DOHH2 (cell line): Measurements from ENCODE around the gene OR5H15.
A peak's percentile ranks its signal among the peaks of the same experiment; 100 is the strongest.
"Not testable (repeated sequence)": the region's sequence is repeated elsewhere in the genome, so short reads cannot be mapped to it uniquely, and the experiment has no call there.

Source experiments
- H3F3A ChIP-seq: fragments of 200-600 bp; sonication (generic), shearing (Covaris generic); 2 replicates; pipeline ENCODE4 v1.6.0; 2016; ENCODE audit warnings: antibody characterized with exemption, mild to moderate bottlenecking; ENCODE audit not compliant: control insufficient read depth, insufficient read depth
- H3K27ac ChIP-seq: fragments of 200-600 bp; sonication (generic); 2 replicates; pipeline ENCODE4 v1.5.1; 2014; ENCODE audit warnings: low read depth, mild to moderate bottlenecking, low read length, moderate library complexity
- H3K27me3 ChIP-seq: fragments of 200-600 bp; sonication (generic); 2 replicates; pipeline ENCODE4 v1.6.1; 2014; ENCODE audit warnings: mild to moderate bottlenecking, low read length, mixed read lengths; ENCODE audit not compliant: control insufficient read depth
- H3K36me3 ChIP-seq: fragments of 200-600 bp; sonication (generic); 2 replicates; pipeline ENCODE4 v1.6.1; 2014; ENCODE audit warnings: mild to moderate bottlenecking, low read length, moderate library complexity, mixed read lengths; ENCODE audit not compliant: control insufficient read depth
- H3K4me1 ChIP-seq: fragments of 200-600 bp; sonication (generic); 2 replicates; pipeline ENCODE4 v1.6.1; 2014; ENCODE audit warnings: mild to moderate bottlenecking, low read length, mixed read lengths; ENCODE audit not compliant: control insufficient read depth
- H3K4me2 ChIP-seq: fragments of 200-600 bp; sonication (generic); 2 replicates; pipeline ENCODE4 v1.6.0; 2014; ENCODE audit warnings: mild to moderate bottlenecking, low read length, moderate library complexity
- H3K4me3 ChIP-seq: fragments of 200-600 bp; sonication (generic); 2 replicates; pipeline ENCODE4 v1.5.1; 2014; ENCODE audit warnings: mild to moderate bottlenecking, low read length, mixed read lengths
- H3K79me2 ChIP-seq: fragments of 200-600 bp; sonication (generic); 2 replicates; pipeline ENCODE4 v1.6.1; 2014; ENCODE audit warnings: mild to moderate bottlenecking, low read length, mixed read lengths; ENCODE audit not compliant: control insufficient read depth
- H3K9me2 ChIP-seq: fragments of 200-600 bp; sonication (generic); replicated peaks from 2 replicates; pipeline ENCODE4 v1.6.1; 2014; ENCODE audit warnings: mild to moderate bottlenecking, low read length, mixed read lengths; ENCODE audit not compliant: control insufficient read depth
- H3K9me3 ChIP-seq: fragments of 200-600 bp; sonication (generic); 2 replicates; pipeline ENCODE4 v1.6.1; 2014; ENCODE audit warnings: antibody characterized with exemption, low read length, mixed read lengths; ENCODE audit not compliant: control insufficient read depth, insufficient read depth
- H4K20me1 ChIP-seq: fragments of 200-600 bp; sonication (generic); 2 replicates; pipeline ENCODE4 v1.6.0; 2014; ENCODE audit warnings: low read depth, mild to moderate bottlenecking, antibody characterized with exemption, low read length, moderate library complexity; ENCODE audit not compliant: control insufficient read depth, insufficient read depth
- EZH2phosphoT487 ChIP-seq: fragments of 200-600 bp; sonication (generic); IDR thresholded peaks from 2 replicates; pipeline ENCODE4 v1.6.1; 2017; ENCODE audit warnings: borderline replicate concordance, mild to moderate bottlenecking, antibody characterized with exemption, low read length, moderate library complexity, mixed read lengths
- TF ChIP-seq, protein P1 (sequence below): fragments of 200-600 bp; sonication (generic); IDR thresholded peaks from one replicate; pipeline ENCODE4 v1.5.1; 2014; ENCODE audit warnings: antibody characterized with exemption, mild to moderate bottlenecking, low read depth, low read length; ENCODE audit not compliant: poor library complexity, severe bottlenecking

The OR5H15 gene

DNA sequence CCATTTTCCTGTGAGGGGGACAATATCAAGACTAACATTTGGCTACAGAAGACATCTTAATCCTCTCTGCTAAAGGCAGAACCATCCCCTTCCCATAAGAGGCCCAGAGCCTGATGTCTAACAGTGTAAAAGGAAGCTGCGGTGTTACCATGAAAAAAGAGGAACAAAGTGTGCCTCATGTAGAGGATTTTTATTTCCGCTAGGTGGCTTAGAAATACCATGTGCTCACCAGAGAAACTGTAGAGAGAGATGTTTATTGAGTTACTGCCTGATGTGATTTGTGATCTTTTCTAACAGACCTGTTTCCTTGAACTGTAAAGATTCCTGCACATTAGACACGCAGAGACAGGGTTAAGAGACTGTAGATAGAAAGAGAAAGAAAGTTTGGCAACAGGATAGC is 22.0 kb downstream of the OR5H15 start:
- Histone ChIP-seq H3F3A (no peaks in the 10 kb centered on the region), H3K27ac (no peak overlapping the region), H3K36me3 (no peaks in the 10 kb centered on the region), H3K4me1 (no peaks in the 10 kb centered on the region), H4K20me1 (no peaks in the 10 kb centered on the region), H3K4me2 (no peak overlapping the region), H3K79me2 (no peaks in the 10 kb centered on the region), H3K4me3 (no peak overlapping the region), H3K9me2 (no peaks in the 10 kb centered on the region), H3K27me3 (no peaks in the 10 kb centered on the region), H3K9me3 (no peaks in the 10 kb centered on the region)
- no peak for TF ChIP-seq EZH2phosphoT487
- TF ChIP-seq, protein P1, sequence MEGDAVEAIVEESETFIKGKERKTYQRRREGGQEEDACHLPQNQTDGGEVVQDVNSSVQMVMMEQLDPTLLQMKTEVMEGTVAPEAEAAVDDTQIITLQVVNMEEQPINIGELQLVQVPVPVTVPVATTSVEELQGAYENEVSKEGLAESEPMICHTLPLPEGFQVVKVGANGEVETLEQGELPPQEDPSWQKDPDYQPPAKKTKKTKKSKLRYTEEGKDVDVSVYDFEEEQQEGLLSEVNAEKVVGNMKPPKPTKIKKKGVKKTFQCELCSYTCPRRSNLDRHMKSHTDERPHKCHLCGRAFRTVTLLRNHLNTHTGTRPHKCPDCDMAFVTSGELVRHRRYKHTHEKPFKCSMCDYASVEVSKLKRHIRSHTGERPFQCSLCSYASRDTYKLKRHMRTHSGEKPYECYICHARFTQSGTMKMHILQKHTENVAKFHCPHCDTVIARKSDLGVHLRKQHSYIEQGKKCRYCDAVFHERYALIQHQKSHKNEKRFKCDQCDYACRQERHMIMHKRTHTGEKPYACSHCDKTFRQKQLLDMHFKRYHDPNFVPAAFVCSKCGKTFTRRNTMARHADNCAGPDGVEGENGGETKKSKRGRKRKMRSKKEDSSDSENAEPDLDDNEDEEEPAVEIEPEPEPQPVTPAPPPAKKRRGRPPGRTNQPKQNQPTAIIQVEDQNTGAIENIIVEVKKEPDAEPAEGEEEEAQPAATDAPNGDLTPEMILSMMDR: peak; percentile 38

DNA sequence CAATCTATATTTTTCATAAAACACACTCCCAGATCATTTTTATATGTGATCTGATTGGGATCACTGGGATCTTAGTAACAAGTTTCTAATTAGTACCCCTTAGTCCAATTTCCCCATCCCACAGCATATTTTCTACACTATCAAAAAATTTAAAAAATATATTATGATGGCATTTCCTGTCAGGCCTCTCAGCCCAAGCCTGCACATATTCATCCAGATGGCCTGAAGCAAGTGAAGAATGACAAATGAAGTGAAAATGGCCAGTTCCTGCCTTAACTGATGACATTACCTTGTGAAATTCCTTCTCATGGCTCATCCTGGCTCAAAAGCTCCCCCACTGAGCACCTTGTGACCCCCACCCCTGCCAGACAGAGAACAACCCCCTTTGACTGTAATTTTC is 24.4 kb downstream of the OR5H15 start:
- not testable (repeated sequence) for H3K27ac ChIP-seq, H3K4me1 ChIP-seq, H3K79me2 ChIP-seq, H3K9me3 ChIP-seq, H3K27me3 ChIP-seq, H3K4me2 ChIP-seq, H3K4me3 ChIP-seq, H4K20me1 ChIP-seq, H3K9me2 ChIP-seq, H3F3A ChIP-seq, H3K36me3 ChIP-seq

DNA sequence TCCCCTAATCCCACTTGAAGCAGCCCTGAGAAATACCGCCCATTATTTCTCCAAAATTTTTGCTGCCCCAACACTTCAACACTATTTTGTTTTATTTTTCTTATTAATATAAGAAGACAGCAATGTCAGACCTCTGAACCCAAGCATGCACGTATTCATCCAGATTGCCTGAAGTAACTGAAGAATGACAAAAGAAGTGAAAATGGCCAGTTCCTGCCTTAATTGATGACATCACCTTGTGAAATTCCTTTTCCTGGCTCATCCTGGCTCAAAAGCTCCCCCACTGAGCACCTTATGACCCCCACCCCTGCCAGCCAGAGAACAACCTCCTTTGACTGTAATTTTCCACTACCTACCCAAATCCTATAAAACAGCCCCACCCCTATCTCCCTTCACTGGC is 29.8 kb downstream of the OR5H15 start:
- H3K4me3 ChIP-seq, H3K4me1 ChIP-seq, H3K9me2 ChIP-seq, H4K20me1 ChIP-seq, H3K4me2 ChIP-seq, H3F3A ChIP-seq, H3K27me3 ChIP-seq, H3K79me2 ChIP-seq, H3K9me3 ChIP-seq, H3K27ac ChIP-seq, H3K36me3 ChIP-seq: not testable (repeated sequence)

DNA sequence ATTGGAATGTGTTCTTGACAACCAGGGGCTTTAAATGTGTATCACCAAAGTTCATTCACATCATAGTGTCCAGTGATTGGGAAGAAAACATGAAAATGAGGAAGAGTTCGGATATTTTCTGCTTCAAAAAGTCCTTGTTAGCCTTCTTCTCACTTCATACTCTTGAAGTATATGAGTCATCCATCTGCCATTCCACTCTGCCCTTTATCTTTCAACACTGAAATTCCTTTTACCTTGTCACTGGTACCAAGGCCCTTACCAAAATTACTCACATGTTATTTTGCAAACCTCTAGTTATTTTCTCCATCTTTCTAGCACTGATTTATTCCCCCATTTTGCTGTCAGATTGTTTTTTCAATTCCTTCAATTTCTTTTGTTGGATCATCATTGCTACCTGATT is 32.5 kb downstream of the OR5H15 start:
- Histone ChIP-seq H3K4me2 (no peak overlapping the region), H3K9me2 (no peaks in the 10 kb centered on the region), H3F3A (no peaks in the 10 kb centered on the region), H3K36me3 (no peaks in the 10 kb centered on the region), H3K9me3 (no peaks in the 10 kb centered on the region), H3K4me1 (no peaks in the 10 kb centered on the region), H3K27ac (no peak overlapping the region), H4K20me1 (no peaks in the 10 kb centered on the region), H3K79me2 (no peaks in the 10 kb centered on the region), H3K27me3 (no peaks in the 10 kb centered on the region), H3K4me3 (no peak overlapping the region)
- TF ChIP-seq EZH2phosphoT487: no peak
- TF ChIP-seq, protein P1: no peak

DNA sequence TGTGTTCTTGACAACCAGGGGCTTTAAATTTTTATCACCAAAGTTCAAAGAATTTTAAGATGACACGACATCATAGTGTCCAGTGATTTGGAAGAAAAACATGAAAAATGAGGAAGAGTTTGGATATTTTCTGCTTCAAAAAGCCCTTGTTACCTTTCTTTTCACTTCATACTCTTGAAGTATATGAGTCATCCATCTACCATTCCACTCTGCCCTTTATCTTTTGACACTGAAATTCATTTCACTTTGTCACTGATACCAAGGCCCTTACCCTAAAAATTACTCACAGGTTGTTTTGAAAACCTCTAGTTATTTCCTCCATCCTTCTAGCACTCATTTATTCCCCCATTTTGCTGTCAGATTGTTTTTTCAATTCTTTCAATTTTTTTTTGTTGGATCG is 42.7 kb downstream of the OR5H15 start:
- Histone ChIP-seq H3F3A (no peaks in the 10 kb centered on the region), H4K20me1 (no peaks in the 10 kb centered on the region), H3K27me3 (no peaks in the 10 kb centered on the region), H3K4me3 (no peak overlapping the region), H3K27ac (no peak overlapping the region), H3K9me2 (no peaks in the 10 kb centered on the region), H3K79me2 (no peaks in the 10 kb centered on the region), H3K4me2 (no peak overlapping the region), H3K4me1 (no peaks in the 10 kb centered on the region), H3K9me3 (no peaks in the 10 kb centered on the region), H3K36me3 (no peaks in the 10 kb centered on the region)
- TF ChIP-seq, protein P1: no peak
- no peak for TF ChIP-seq EZH2phosphoT487
